DMS79 treated with DMSO at 0.1 percent for 48 hours (cell line): ENCODE measurements around the gene BNIPL.
A peak's percentile ranks its signal among the peaks of the same experiment; 100 is the strongest.

Source experiments
- DNase-seq: peaks from one replicate; lab custom pipeline; 2025; lab: John Stamatoyannopoulos, UW

Gene BNIPL

GRCh38 chr1:151036356-151036755 is at the start of gene BNIPL:
BNIPL (plus strand) TSS chr1:151036586; CDS start chr1:151036726, 140 bp downstream.
- no peak for DNase-seq

GRCh38 chr1:150987924-150988323 is 48.5 kb upstream of the BNIPL start:
- peak; percentile 71 for DNase-seq

GRCh38 chr1:150992626-150993025 is 43.8 kb upstream of the BNIPL start:
- DNase-seq = no peak

- no peak for DNase-seq
Observed at GRCh38 chr1:150994248-150994647, 42.1 kb upstream of the BNIPL start.

GRCh38 chr1:150995460-150995859 is 40.9 kb upstream of the BNIPL start:
- no peak for DNase-seq

GRCh38 chr1:150995896-150996295 is 40.5 kb upstream of the BNIPL start:
- peak; percentile 39 for DNase-seq

- no peak for DNase-seq
Observed at GRCh38 chr1:150997126-150997872, 39.1 kb upstream of the BNIPL start.

- DNase-seq = peak; percentile 14
Observed at GRCh38 chr1:150997949-150998348, 38.4 kb upstream of the BNIPL start.

GRCh38 chr1:150999051-150999674 is 37.2 kb upstream of the BNIPL start:
- DNase-seq = no peak

GRCh38 chr1:150999926-151000325 is 36.5 kb upstream of the BNIPL start:
- DNase-seq = no peak

GRCh38 chr1:151000408-151000807 is 36.0 kb upstream of the BNIPL start:
- no peak for DNase-seq

- DNase-seq = no peak
Observed at GRCh38 chr1:151001602-151002001, 34.8 kb upstream of the BNIPL start.

GRCh38 chr1:151002051-151002450 is 34.3 kb upstream of the BNIPL start:
- no peak for DNase-seq

GRCh38 chr1:151002611-151003010 is 33.8 kb upstream of the BNIPL start:
- DNase-seq = no peak

- DNase-seq = no peak
Observed at GRCh38 chr1:151003180-151003579, 33.2 kb upstream of the BNIPL start.

- DNase-seq = peak; percentile 63
Observed at GRCh38 chr1:151005729-151006319, 30.6 kb upstream of the BNIPL start.

GRCh38 chr1:151006327-151007052 is 29.9 kb upstream of the BNIPL start, which contains the start of gene MINDY1:
MINDY1 (minus strand) TSS chr1:151006902; CDS start chr1:151002617, 4,285 bp downstream.
- peak; percentile 91 for DNase-seq

GRCh38 chr1:151007853-151008243 is 28.5 kb upstream of the BNIPL start:
- no peak for DNase-seq

- peak; percentile 96 for DNase-seq
Observed at GRCh38 chr1:151008244-151009205, 27.9 kb upstream of the BNIPL start, which contains the start of gene PRUNE1. PRUNE1 (plus strand) TSS chr1:151008449; CDS start chr1:151008633, 184 bp downstream.

- no peak for DNase-seq
Observed at GRCh38 chr1:151009206-151009587, 27.2 kb upstream of the BNIPL start.

GRCh38 chr1:151009674-151010345 is 26.6 kb upstream of the BNIPL start:
- DNase-seq = no peak
